HEK293T (cell line): ENCODE measurements around the gene SHMT2.
A peak's percentile ranks its signal among the peaks of the same experiment; 100 is the strongest.

Experiments used
- CTCF ChIA-PET: fragments of 350-600 bp; formaldehyde crosslinking; extraction: SDS; loops from one replicate; lab custom pipeline; 2021; ENCODE audit warnings: antibody characterized with exemption, inconsistent platforms; lab: Yijun Ruan, JAX
- POLR2A ChIA-PET: fragments of 350-600 bp; formaldehyde crosslinking; extraction: SDS; loops from one replicate; lab custom pipeline; 2020; ENCODE audit warnings: antibody characterized with exemption, inconsistent platforms; lab: Yijun Ruan, JAX
- DNase-seq: peaks from one replicate; pipeline ENCODE4 v3.0.0; 2012; ENCODE audit warnings: mixed read lengths; ENCODE audit errors: extremely low spot score
- ARNT ChIP-seq: fragments of 450-650 bp; IDR thresholded peaks from 2 replicates; pipeline ENCODE4 v1.6.1; 2017; ENCODE audit warnings: mild to moderate bottlenecking
- BHLHE40 ChIP-seq: fragments of 450-650 bp; IDR thresholded peaks from 2 replicates; pipeline ENCODE4 v1.6.1; 2016; ENCODE audit warnings: mild to moderate bottlenecking, moderate library complexity, borderline replicate concordance
- CTBP1 ChIP-seq: fragments of 450-650 bp; IDR thresholded peaks from 2 replicates; pipeline ENCODE4 v1.6.1; 2016; ENCODE audit warnings: borderline replicate concordance
- ELF4 ChIP-seq: fragments of 450-650 bp; IDR thresholded peaks from 2 replicates; pipeline ENCODE4 v1.6.1; 2017; ENCODE audit warnings: antibody characterized with exemption
- FOXA1 ChIP-seq: fragments of 450-650 bp; IDR thresholded peaks from 2 replicates; pipeline ENCODE4 v1.6.1; 2016; ENCODE audit warnings: mild to moderate bottlenecking
- FOXK2 ChIP-seq: fragments of 450-650 bp; IDR thresholded peaks from 2 replicates; pipeline ENCODE4 v1.6.1; 2016; ENCODE audit warnings: mild to moderate bottlenecking
- FOXM1 ChIP-seq: fragments of 450-650 bp; IDR thresholded peaks from 2 replicates; pipeline ENCODE4 v1.6.1; 2017; ENCODE audit warnings: mild to moderate bottlenecking, borderline replicate concordance
- HDGF ChIP-seq: fragments of 450-650 bp; IDR thresholded peaks from 2 replicates; pipeline ENCODE4 v1.6.1; 2017; ENCODE audit warnings: antibody characterized with exemption, borderline replicate concordance
- L3MBTL2 ChIP-seq: fragments of 450-650 bp; conservative IDR thresholded peaks from 2 replicates; pipeline ENCODE4 v1.6.1; 2016; ENCODE audit warnings: mild to moderate bottlenecking
- LEF1 ChIP-seq: fragments of 450-650 bp; IDR thresholded peaks from 2 replicates; pipeline ENCODE4 v1.6.1; 2017; ENCODE audit warnings: mild to moderate bottlenecking, borderline replicate concordance
- NFRKB ChIP-seq: fragments of 450-650 bp; IDR thresholded peaks from 2 replicates; pipeline ENCODE4 v1.6.1; 2016; ENCODE audit warnings: mild to moderate bottlenecking, moderate library complexity
- SP1 ChIP-seq: fragments of 450-650 bp; IDR thresholded peaks from 2 replicates; pipeline ENCODE4 v1.6.1; 2017
- SUZ12 ChIP-seq: fragments of 450-650 bp; IDR thresholded peaks from 2 replicates; pipeline ENCODE4 v1.6.1; 2016; ENCODE audit warnings: mild to moderate bottlenecking
- TARDBP ChIP-seq: fragments of 450-650 bp; IDR thresholded peaks from 2 replicates; pipeline ENCODE4 v1.6.1; 2016
- ZNF384 ChIP-seq: fragments of 450-650 bp; IDR thresholded peaks from 2 replicates; pipeline ENCODE4 v1.6.1; 2016
- TF ChIP-seq, protein P1 (sequence below): fragments of 450-650 bp; IDR thresholded peaks from 2 replicates; pipeline ENCODE4 v1.6.1; 2016

SHMT2 gene

GRCh38 chr12:57240066-57240921, 10.8 kb downstream of the SHMT2 start:
- ChIA-PET POLR2A (interaction anchor here (0.6 to 7.0 kb wide), 6 partner anchors 10 to 219 kb away, joined by 3 to 80 read pairs (median 4); partner anchors contain the start of genes INHBE and SHMT2), CTCF (interaction anchor here (1.0 to 10.1 kb wide), 4 partner anchors 10 to 128 kb away, joined by 3 to 121 read pairs (median 10); partner anchors contain the start of gene SHMT2)
- DNase-seq = no peak
- TF ChIP-seq, protein P1, sequence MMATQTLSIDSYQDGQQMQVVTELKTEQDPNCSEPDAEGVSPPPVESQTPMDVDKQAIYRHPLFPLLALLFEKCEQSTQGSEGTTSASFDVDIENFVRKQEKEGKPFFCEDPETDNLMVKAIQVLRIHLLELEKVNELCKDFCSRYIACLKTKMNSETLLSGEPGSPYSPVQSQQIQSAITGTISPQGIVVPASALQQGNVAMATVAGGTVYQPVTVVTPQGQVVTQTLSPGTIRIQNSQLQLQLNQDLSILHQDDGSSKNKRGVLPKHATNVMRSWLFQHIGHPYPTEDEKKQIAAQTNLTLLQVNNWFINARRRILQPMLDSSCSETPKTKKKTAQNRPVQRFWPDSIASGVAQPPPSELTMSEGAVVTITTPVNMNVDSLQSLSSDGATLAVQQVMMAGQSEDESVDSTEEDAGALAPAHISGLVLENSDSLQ = no peak
- TF ChIP-seq L3MBTL2 = peak; percentile 27

GRCh38 chr12:57240926-57241401, 11.5 kb downstream of the SHMT2 start:
- DNase-seq = no peak
- ChIA-PET CTCF (interaction anchor here (0.6 to 10.1 kb wide), 5 partner anchors 11 to 343 kb away, joined by 3 to 121 read pairs (median 4); partner anchors contain the start of gene SHMT2), POLR2A (interaction anchor here (1.1 to 7.0 kb wide), 4 partner anchors 11 to 214 kb away, joined by 3 to 80 read pairs (median 6); partner anchors contain the start of genes INHBE and SHMT2)

DNA sequence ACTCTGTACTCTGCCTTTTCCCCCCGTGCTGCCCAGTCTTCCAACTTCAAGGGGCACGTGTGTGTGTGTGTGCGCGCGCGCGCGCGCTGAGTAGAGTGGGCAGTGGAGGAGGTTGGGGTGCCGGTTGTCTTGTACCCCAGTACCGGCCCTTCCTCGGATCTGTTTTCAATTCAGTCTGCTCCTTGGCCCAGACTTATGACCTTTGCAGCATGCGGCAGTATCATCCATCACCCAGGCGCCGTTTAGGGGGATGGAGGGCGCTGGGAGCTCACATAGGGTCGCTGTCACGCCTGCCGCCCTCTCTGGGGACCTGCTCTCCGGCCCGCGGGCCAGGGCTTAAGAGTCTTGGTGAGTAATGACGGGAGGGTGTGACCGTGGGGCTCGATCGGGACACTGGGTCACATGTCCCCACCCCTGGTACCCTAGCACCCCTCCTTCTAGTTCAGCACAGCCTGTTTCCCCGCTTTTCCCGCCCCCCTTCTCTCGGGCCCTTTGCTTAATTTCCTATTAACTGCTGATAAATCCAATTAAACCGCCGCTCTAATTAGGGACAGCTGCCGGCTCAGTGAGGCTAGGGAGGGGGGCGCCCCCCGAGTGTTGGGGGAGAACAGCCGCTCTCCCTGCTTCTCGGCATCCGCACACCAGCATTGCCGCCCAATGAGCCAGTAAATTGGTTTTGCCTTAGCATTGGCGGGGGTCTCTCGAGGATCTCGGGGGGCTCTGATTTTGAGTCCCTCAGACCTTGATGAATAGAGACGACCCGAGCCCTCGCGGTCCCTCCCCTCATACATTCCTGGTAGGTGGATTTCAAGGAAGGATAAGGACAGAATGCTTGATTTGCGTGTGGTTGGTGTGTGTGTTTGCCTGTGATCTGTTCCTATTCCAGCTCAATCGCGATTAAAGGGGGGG, 12.1 kb downstream of the SHMT2 start:
- no peak for DNase-seq
- ChIA-PET POLR2A (interaction anchor here (0.9 to 7.0 kb wide), 2 partner anchors 9 to 11 kb away, joined by 3 to 80 read pairs; partner anchors contain the start of genes SHMT2 and STAC3), CTCF (interaction anchor here (0.6 to 10.1 kb wide), 9 partner anchors 12 to 342 kb away, joined by 3 to 121 read pairs (median 12); partner anchors contain the start of genes NXPH4 and SHMT2)
- TF ChIP-seq BHLHE40 (no peak), TARDBP (no peak), HDGF (no peak), FOXK2 (no peak), ELF4 (no peak), NFRKB (no peak), FOXA1 (no peak), CTBP1 (no peak), FOXM1 (no peak), ARNT (no peak), SUZ12 (no peak), ZNF384 (no peak), SP1 (no peak), L3MBTL2 (no peak), LEF1 (no peak)
- TF ChIP-seq, protein P1 = no peak

More at GRCh38 chr12:57240926-57241401, 11.5 kb downstream of the SHMT2 start:
- TF ChIP-seq, protein P1 = no peak
- TF ChIP-seq ZNF384 (no peak), TARDBP (no peak), LEF1 (no peak), SUZ12 (no peak), L3MBTL2 (no peak), SP1 (no peak), NFRKB (no peak), HDGF (no peak), FOXA1 (no peak), BHLHE40 (no peak), FOXM1 (no peak), ELF4 (no peak), ARNT (no peak), FOXK2 (no peak), CTBP1 (no peak)

GRCh38 chr12:57242329-57242690, 12.8 kb downstream of the SHMT2 start:
- POLR2A ChIA-PET = interaction anchor here (0.9 to 7.0 kb wide), 4 partner anchors 9 to 115 kb away, joined by 3 to 80 read pairs (median 3); partner anchors contain the start of genes SHMT2 and STAC3
- TF ChIP-seq CTBP1 (no peak), FOXK2 (no peak), NFRKB (no peak), SUZ12 (no peak), FOXM1 (no peak), BHLHE40 (no peak)
- TF ChIP-seq, protein P1 = no peak
- no peak for DNase-seq
- CTCF ChIA-PET = interaction anchor here (0.5 to 10.1 kb wide), 11 partner anchors 10 to 214 kb away, joined by 3 to 121 read pairs (median 11); partner anchors contain the start of genes INHBE, NXPH4 and SHMT2
